GM23338 (cell line): ENCODE measurements around the gene ISOC2. TPM values are rescaled to one million over a fixed set of nuclear protein-coding genes. Genes with fewer than 3 reads are reported as not detected.

ENCODE experiments used
- ATAC-seq: fragments of 200-7000 bp; cut with Tn5 transposase; 3 replicates; pipeline ENCODE4 v1.9.1; 2020
- DNase-seq: peaks from one replicate; pipeline ENCODE4 v3.0.0-alpha.2; 2015; ENCODE audit warnings: low spot score
- H2AFZ ChIP-seq: fragments of 200-600 bp; sonication (generic); 2 replicates; pipeline ENCODE4 v1.8.0; 2016; ENCODE audit warnings: antibody characterized with exemption, mild to moderate bottlenecking, moderate library complexity
- H3F3A ChIP-seq: fragments of 200-600 bp; sonication (generic); replicated peaks from 2 replicates; pipeline ENCODE4 v1.8.0; 2017; ENCODE audit warnings: antibody characterized with exemption, mixed run types, low read depth
- H3K27ac ChIP-seq: fragments of 200-600 bp; sonication (generic); 2 replicates; pipeline ENCODE4 v1.6.1; 2016; ENCODE audit warnings: low read depth
- H3K27me3 ChIP-seq: fragments of 200-600 bp; sonication (generic); 2 replicates; pipeline ENCODE4 v1.8.0; 2016; ENCODE audit warnings: mild to moderate bottlenecking, mixed run types, moderate library complexity; ENCODE audit not compliant: insufficient read depth
- H3K36me3 ChIP-seq: fragments of 200-600 bp; sonication (generic); 2 replicates; pipeline ENCODE4 v1.8.0; 2016; ENCODE audit warnings: mild to moderate bottlenecking; ENCODE audit not compliant: insufficient read depth
- H3K4me1 ChIP-seq: fragments of 200-600 bp; sonication (generic); 2 replicates; pipeline ENCODE4 v1.8.0; 2016; ENCODE audit warnings: mild to moderate bottlenecking, moderate library complexity; ENCODE audit not compliant: insufficient read depth
- H3K4me2 ChIP-seq: fragments of 200-600 bp; sonication (generic); 2 replicates; pipeline ENCODE4 v1.7.1; 2017; ENCODE audit warnings: mixed run types
- H3K4me3 ChIP-seq: fragments of 200-600 bp; sonication (generic); 2 replicates; pipeline ENCODE4 v1.6.1; 2016; ENCODE audit warnings: mixed run types
- H3K79me2 ChIP-seq: fragments of 200-600 bp; sonication (generic); replicated peaks from 2 replicates; pipeline ENCODE4 v1.8.0; 2017; ENCODE audit warnings: mild to moderate bottlenecking; ENCODE audit not compliant: insufficient read depth
- H3K9me2 ChIP-seq: fragments of 200-600 bp; sonication (generic); 2 replicates; pipeline ENCODE4 v1.8.0; 2017; ENCODE audit not compliant: insufficient read depth
- H4K20me1 ChIP-seq: fragments of 200-600 bp; sonication (generic); replicated peaks from 2 replicates; pipeline ENCODE4 v1.8.0; 2017; ENCODE audit warnings: mild to moderate bottlenecking; ENCODE audit not compliant: insufficient read depth
- H3K27ac Mint-ChIP-seq: 2 replicates; pipeline ENCODE4 v1.8.0; 2020; ENCODE audit warnings: inconsistent platforms, mild to moderate bottlenecking, moderate library complexity, mixed read lengths
- H3K27me3 Mint-ChIP-seq: 3 replicates; pipeline ENCODE4 v1.8.0; 2022; ENCODE audit warnings: low read depth, mild to moderate bottlenecking, moderate library complexity, mixed read lengths, inconsistent platforms; ENCODE audit not compliant: insufficient read depth, poor library complexity
- H3K36me3 Mint-ChIP-seq: 3 replicates; pipeline ENCODE4 v1.8.0; 2021; ENCODE audit warnings: low read depth, mild to moderate bottlenecking, inconsistent platforms, moderate library complexity, mixed read lengths
- H3K4me1 Mint-ChIP-seq: 3 replicates; pipeline ENCODE4 v1.8.0; 2020; ENCODE audit warnings: mild to moderate bottlenecking, inconsistent platforms, mixed read lengths
- H3K4me3 Mint-ChIP-seq: 3 replicates; pipeline ENCODE4 v1.8.0; 2021; ENCODE audit warnings: moderate library complexity, mild to moderate bottlenecking, inconsistent platforms, mixed read lengths
- H3K9me3 Mint-ChIP-seq: 3 replicates; pipeline ENCODE4 v1.8.0; 2020; ENCODE audit warnings: moderate library complexity, mild to moderate bottlenecking, inconsistent platforms, mixed read lengths
- EZH2phosphoT487 ChIP-seq: fragments of 200-600 bp; sonication (generic); IDR thresholded peaks from one replicate; pipeline ENCODE4 v1.8.1; 2018; ENCODE audit warnings: antibody characterized with exemption; ENCODE audit not compliant: unreplicated experiment
- JUNB ChIP-seq: IDR thresholded peaks from one replicate; pipeline ENCODE4 v1.6.1; 2016; ENCODE audit warnings: antibody characterized with exemption; ENCODE audit not compliant: unreplicated experiment
- NANOG ChIP-seq: IDR thresholded peaks from 2 replicates; pipeline ENCODE4 v1.6.1; 2016; ENCODE audit warnings: antibody characterized with exemption, borderline replicate concordance
- STAT1 ChIP-seq: IDR thresholded peaks from one replicate; pipeline ENCODE4 v1.6.1; 2016; ENCODE audit warnings: antibody characterized with exemption; ENCODE audit not compliant: unreplicated experiment
- ZNF114 ChIP-seq: fragments of 250-450 bp; sonication (Bioruptor Pico); IDR thresholded peaks from 2 replicates; pipeline ENCODE4 v1.5.0; 2020; ENCODE audit warnings: mild to moderate bottlenecking, moderate library complexity
- polyA plus RNA-seq: library from polyadenylated mRNA; unstranded; fragments of >200 nt; fragmentation: Nextera tagmentation; extraction: Ambion mirVana; gene quantifications from 2 replicates; pipeline ENCODE4 v1.2.1, GENCODE V29; 2016
- total RNA-seq: library from RNA; depleted of rRNA; stranded (reverse); fragments of >200 nt; shearing (Covaris generic); gene quantifications from 2 replicates; pipeline ENCODE4 v1.2.3, GENCODE V29; 2014
- TF ChIP-seq, protein P1 (sequence below): fragments of 250-450 bp; sonication (Bioruptor Pico); IDR thresholded peaks from 2 replicates; pipeline ENCODE4 v1.5.0; 2020; ENCODE audit warnings: mild to moderate bottlenecking, moderate library complexity

ISOC2 gene
- total and polyA plus RNA-seq, 2 experiments from 2014 or later, result 62.6 to 85.2 TPM

DNA sequence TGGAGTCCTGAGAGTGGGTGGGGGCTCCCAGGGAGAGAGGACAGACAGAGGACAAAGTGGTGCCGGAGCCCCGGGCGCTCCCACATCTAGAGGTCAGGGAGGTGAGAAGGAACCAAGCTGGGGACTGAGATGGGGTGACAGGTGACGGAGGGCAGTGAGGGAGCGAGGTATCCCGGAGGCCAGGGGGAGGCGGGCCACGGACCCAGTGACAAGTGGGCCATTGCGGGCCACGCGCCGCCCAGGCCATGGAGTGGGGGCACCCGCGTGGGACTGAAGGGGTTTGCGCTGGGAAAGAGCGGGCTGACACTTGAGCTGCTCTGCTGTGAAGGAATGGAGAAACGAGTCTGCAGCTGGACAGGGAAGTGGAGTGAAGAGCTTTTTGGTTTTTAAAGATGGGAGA is 17.6 kb upstream of the ISOC2 start (continued):
- TF ChIP-seq, protein P1, sequence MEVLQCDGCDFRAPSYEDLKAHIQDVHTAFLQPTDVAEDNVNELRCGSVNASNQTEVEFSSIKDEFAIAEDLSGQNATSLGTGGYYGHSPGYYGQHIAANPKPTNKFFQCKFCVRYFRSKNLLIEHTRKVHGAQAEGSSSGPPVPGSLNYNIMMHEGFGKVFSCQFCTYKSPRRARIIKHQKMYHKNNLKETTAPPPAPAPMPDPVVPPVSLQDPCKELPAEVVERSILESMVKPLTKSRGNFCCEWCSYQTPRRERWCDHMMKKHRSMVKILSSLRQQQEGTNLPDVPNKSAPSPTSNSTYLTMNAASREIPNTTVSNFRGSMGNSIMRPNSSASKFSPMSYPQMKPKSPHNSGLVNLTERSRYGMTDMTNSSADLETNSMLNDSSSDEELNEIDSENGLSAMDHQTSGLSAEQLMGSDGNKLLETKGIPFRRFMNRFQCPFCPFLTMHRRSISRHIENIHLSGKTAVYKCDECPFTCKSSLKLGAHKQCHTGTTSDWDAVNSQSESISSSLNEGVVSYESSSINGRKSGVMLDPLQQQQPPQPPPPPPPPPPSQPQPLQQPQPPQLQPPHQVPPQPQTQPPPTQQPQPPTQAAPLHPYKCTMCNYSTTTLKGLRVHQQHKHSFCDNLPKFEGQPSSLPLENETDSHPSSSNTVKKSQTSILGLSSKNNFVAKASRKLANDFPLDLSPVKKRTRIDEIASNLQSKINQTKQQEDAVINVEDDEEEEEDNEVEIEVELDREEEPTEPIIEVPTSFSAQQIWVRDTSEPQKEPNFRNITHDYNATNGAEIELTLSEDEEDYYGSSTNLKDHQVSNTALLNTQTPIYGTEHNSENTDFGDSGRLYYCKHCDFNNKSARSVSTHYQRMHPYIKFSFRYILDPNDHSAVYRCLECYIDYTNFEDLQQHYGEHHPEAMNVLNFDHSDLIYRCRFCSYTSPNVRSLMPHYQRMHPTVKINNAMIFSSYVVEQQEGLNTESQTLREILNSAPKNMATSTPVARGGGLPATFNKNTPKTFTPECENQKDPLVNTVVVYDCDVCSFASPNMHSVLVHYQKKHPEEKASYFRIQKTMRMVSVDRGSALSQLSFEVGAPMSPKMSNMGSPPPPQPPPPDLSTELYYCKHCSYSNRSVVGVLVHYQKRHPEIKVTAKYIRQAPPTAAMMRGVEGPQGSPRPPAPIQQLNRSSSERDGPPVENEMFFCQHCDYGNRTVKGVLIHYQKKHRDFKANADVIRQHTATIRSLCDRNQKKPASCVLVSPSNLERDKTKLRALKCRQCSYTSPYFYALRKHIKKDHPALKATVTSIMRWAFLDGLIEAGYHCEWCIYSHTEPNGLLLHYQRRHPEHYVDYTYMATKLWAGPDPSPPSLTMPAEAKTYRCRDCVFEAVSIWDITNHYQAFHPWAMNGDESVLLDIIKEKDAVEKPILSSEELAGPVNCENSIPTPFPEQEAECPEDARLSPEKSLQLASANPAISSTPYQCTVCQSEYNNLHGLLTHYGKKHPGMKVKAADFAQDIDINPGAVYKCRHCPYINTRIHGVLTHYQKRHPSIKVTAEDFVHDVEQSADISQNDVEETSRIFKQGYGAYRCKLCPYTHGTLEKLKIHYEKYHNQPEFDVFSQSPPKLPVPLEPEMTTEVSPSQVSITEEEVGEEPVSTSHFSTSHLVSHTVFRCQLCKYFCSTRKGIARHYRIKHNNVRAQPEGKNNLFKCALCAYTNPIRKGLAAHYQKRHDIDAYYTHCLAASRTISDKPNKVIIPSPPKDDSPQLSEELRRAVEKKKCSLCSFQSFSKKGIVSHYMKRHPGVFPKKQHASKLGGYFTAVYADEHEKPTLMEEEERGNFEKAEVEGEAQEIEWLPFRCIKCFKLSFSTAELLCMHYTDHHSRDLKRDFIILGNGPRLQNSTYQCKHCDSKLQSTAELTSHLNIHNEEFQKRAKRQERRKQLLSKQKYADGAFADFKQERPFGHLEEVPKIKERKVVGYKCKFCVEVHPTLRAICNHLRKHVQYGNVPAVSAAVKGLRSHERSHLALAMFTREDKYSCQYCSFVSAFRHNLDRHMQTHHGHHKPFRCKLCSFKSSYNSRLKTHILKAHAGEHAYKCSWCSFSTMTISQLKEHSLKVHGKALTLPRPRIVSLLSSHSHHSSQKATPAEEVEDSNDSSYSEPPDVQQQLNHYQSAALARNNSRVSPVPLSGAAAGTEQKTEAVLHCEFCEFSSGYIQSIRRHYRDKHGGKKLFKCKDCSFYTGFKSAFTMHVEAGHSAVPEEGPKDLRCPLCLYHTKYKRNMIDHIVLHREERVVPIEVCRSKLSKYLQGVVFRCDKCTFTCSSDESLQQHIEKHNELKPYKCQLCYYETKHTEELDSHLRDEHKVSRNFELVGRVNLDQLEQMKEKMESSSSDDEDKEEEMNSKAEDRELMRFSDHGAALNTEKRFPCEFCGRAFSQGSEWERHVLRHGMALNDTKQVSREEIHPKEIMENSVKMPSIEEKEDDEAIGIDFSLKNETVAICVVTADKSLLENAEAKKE (CRISPR knock-in tag), result no peak
- TF ChIP-seq ZNF114, result no peak
- no peak for TF ChIP-seq NANOG

DNA sequence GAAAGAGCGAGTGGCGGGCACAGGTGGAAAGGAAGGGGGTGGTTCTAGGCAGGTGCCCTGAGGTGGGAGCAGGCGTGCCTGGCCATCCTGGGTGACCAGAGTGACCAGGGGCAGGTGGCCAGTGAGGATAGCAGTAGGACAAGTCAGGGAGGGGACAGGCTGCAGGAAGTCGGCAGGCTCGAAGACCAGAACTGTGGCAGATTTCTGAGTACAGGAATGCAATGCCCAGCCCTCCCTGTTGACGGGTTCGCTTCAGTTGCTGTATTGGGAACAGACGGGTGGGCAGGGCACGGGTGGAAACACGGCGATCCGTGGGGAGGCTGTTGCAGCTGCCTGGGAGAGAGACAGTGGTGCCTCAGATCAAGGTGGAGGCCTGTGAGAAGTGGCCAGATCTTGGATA is 16.9 kb upstream of the ISOC2 start:
- ATAC-seq, result no peak
- Histone ChIP-seq H3K4me3 (no peak overlapping the region), H2AFZ (no peak overlapping the region), H3K4me1 (peaks cover 7% of the 10 kb centered on the region; the same call in 1 of the 2 replicates), H3K27me3 (no peaks in the 10 kb centered on the region), H3K27ac (no peak overlapping the region), H3F3A (peaks cover 17% of the 10 kb centered on the region; the same call in 1 of the 2 replicates), H3K79me2 (peaks cover 9% of the 10 kb centered on the region), H3K36me3 (no peaks in the 10 kb centered on the region), H3K9me2 (no peaks in the 10 kb centered on the region), H4K20me1 (no peaks in the 10 kb centered on the region), H3K4me2 (no peak overlapping the region)
- no peak for TF ChIP-seq JUNB
- TF ChIP-seq STAT1, result no peak
- TF ChIP-seq EZH2phosphoT487, result no peak
- DNase-seq, result no peak
- Mint-ChIP-seq H3K4me3 (peak overlapping the region; percentile 40), H3K27ac (no peak overlapping the region), H3K9me3 (peaks cover 3% of the 10 kb centered on the region; the same call in 2 of the 3 replicates), H3K4me1 (peaks cover 37% of the 10 kb centered on the region), H3K36me3 (peaks cover 9% of the 10 kb centered on the region; the same call in 2 of the 3 replicates), H3K27me3 (peaks cover 23% of the 10 kb centered on the region)
